PC-3 (cell line): ENCODE measurements around the gene BTAF1.

ENCODE experiments used
- EZH2 ChIP-seq: fragments of 300-600 bp; sonication (generic); IDR thresholded peaks from one replicate; pipeline ENCODE4 v1.6.1; 2017; ENCODE audit warnings: antibody characterized with exemption, mild to moderate bottlenecking, low read length; ENCODE audit not compliant: unreplicated experiment
- EZH2phosphoT487 ChIP-seq: fragments of 300-600 bp; sonication (generic); IDR thresholded peaks from 2 replicates; pipeline ENCODE4 v1.6.1; 2018; ENCODE audit warnings: mild to moderate bottlenecking, antibody characterized with exemption, low read length, borderline replicate concordance
- TF ChIP-seq, protein P1 (sequence below): fragments of 300-600 bp; sonication (generic); conservative IDR thresholded peaks from 2 replicates; pipeline ENCODE4 v1.5.1; 2017; ENCODE audit warnings: antibody characterized with exemption, low read depth, mild to moderate bottlenecking, low read length

GRCh38 chr10:91901784-91902677, 21.5 kb upstream of the BTAF1 start:
- TF ChIP-seq, protein P1, sequence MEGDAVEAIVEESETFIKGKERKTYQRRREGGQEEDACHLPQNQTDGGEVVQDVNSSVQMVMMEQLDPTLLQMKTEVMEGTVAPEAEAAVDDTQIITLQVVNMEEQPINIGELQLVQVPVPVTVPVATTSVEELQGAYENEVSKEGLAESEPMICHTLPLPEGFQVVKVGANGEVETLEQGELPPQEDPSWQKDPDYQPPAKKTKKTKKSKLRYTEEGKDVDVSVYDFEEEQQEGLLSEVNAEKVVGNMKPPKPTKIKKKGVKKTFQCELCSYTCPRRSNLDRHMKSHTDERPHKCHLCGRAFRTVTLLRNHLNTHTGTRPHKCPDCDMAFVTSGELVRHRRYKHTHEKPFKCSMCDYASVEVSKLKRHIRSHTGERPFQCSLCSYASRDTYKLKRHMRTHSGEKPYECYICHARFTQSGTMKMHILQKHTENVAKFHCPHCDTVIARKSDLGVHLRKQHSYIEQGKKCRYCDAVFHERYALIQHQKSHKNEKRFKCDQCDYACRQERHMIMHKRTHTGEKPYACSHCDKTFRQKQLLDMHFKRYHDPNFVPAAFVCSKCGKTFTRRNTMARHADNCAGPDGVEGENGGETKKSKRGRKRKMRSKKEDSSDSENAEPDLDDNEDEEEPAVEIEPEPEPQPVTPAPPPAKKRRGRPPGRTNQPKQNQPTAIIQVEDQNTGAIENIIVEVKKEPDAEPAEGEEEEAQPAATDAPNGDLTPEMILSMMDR: no peak
- no peak for TF ChIP-seq EZH2phosphoT487
- TF ChIP-seq EZH2: no peak
